Thyroid gland (tissue), 4 donors: ENCODE results near the gene ADAMTS13. TPM values are rescaled to one million over a fixed set of nuclear protein-coding genes. Genes with fewer than 3 reads are reported as not detected.
A peak's percentile ranks its signal among the peaks of the same experiment; 100 is the strongest.
"Not testable (repeated sequence)": the region's sequence is repeated elsewhere in the genome, so short reads cannot be mapped to it uniquely, and the experiment has no call there.

Experiments
- DNase-seq, 2 donors: peaks; one replicate each; pipeline ENCODE4 v3.0.0-alpha.2; 2019
- H3K27ac ChIP-seq, 3 donors: fragments of 200-600 bp; sonication (generic); 1 replicate in 2 of 3; 2 replicates in 1 of 3; pipeline ENCODE4 v1.5.1; 2016 to 2019; ENCODE audit warnings: mild to moderate bottlenecking in 1 of 3, moderate library complexity in 1 of 3
- H3K27me3 ChIP-seq: fragments of 200-600 bp; sonication (generic); one replicate; pipeline ENCODE4 v1.5.1; 2019
- H3K36me3 ChIP-seq, 2 donors: fragments of 200-600 bp; sonication (generic); one replicate each; pipeline ENCODE4 v1.5.1; 2016 to 2019
- H3K4me1 ChIP-seq, 2 donors: fragments of 200-600 bp; sonication (generic); one replicate each; pipeline ENCODE4 v1.5.1; 2017 to 2019
- H3K4me3 ChIP-seq, 3 donors: fragments of 200-600 bp; sonication (generic); replicated peaks in 1 of 3; 1 replicate in 2 of 3; 2 replicates in 1 of 3; pipeline ENCODE4 v1.5.1; 2016; ENCODE audit warnings: mild to moderate bottlenecking in 1 of 3
- H3K9me3 ChIP-seq: fragments of 200-600 bp; sonication (generic); one replicate; pipeline ENCODE4 v1.5.1; 2017
- POLR2A ChIP-seq, 2 donors: fragments of 450-650 bp; IDR thresholded peaks; one replicate each; pipeline ENCODE4 v1.6.1; 2017; ENCODE audit warnings: antibody characterized with exemption in 2 of 2, mild to moderate bottlenecking in 2 of 2, moderate library complexity in 1 of 2
- WGBS, 2 donors: methylation state at CpG; one replicate each; pipeline ENCODE4 v1.1.5; 2017; 5-methylcytosine and 5-hydroxymethylcytosine counted together
- intact Hi-C: fragments of 100-400 bp; cut with DNase I; formaldehyde crosslinking; loops from one replicate; pipeline ENCODE4 v1.15.1; 2023
- total RNA-seq, 4 donors: library from RNA; depleted of rRNA; stranded (reverse); fragments of >200 nt; gene quantifications; one replicate each; pipeline ENCODE4 v1.2.3, GENCODE V29; 2016
- TF ChIP-seq, protein P1 (sequence below), 6 experiments: fragments of 200-600 bp in 3 of 6; fragments of 450-650 bp in 3 of 6; sonication (generic) in 3 of 6; IDR thresholded peaks; one replicate each; pipeline ENCODE4 v1.5.1; 2016 to 2019; ENCODE audit warnings: antibody characterized with exemption in 6 of 6, mild to moderate bottlenecking in 2 of 6, inconsistent platforms in 1 of 6, moderate library complexity in 1 of 6

Gene ADAMTS13
- total RNA-seq, 4 donors from 2014 or later, result 1.5 to 2.8 (median 2.0) TPM

GRCh38 chr9:133387680-133388079 is 34.5 kb upstream of the ADAMTS13 start:
- H3K36me3 ChIP-seq, result no peaks in the 10 kb centered on the region
- no peaks in the 10 kb centered on the region for H3K27me3 ChIP-seq
- H3K27ac ChIP-seq, result peak overlapping the region in 1 of 3 donors; percentile 6
- H3K4me3 ChIP-seq, result no peak overlapping the region
- 45 to 59% methylated on average over 9 of the region's 9 CpGs for WGBS, 2 donors
- intact Hi-C loops, result no loop called here
- H3K9me3 ChIP-seq, result no peaks in the 10 kb centered on the region
- peaks cover 0 to 15% of the 10 kb centered on the region in 2 donors for H3K4me1 ChIP-seq
- peak; percentile 69 to 76 for DNase-seq
- TF ChIP-seq, protein P1, sequence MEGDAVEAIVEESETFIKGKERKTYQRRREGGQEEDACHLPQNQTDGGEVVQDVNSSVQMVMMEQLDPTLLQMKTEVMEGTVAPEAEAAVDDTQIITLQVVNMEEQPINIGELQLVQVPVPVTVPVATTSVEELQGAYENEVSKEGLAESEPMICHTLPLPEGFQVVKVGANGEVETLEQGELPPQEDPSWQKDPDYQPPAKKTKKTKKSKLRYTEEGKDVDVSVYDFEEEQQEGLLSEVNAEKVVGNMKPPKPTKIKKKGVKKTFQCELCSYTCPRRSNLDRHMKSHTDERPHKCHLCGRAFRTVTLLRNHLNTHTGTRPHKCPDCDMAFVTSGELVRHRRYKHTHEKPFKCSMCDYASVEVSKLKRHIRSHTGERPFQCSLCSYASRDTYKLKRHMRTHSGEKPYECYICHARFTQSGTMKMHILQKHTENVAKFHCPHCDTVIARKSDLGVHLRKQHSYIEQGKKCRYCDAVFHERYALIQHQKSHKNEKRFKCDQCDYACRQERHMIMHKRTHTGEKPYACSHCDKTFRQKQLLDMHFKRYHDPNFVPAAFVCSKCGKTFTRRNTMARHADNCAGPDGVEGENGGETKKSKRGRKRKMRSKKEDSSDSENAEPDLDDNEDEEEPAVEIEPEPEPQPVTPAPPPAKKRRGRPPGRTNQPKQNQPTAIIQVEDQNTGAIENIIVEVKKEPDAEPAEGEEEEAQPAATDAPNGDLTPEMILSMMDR (IDR thresholded peaks at IDR 0.05), result no peak
- TF ChIP-seq POLR2A (IDR thresholded peaks at IDR 0.05), result no peak

GRCh38 chr9:133389025-133389557 is 33.1 kb upstream of the ADAMTS13 start:
- TF ChIP-seq POLR2A (IDR thresholded peaks at IDR 0.05), result no peak
- TF ChIP-seq, protein P1 (IDR thresholded peaks at IDR 0.05), result no peak
- 79 to 84% methylated on average over 7 to 8 of the region's 12 CpGs for WGBS, 2 donors
- Histone ChIP-seq H3K27me3 (no peaks in the 10 kb centered on the region), H3K4me1 (peaks cover 0 to 15% of the 10 kb centered on the region in 2 donors), H3K9me3 (no peaks in the 10 kb centered on the region), H3K36me3 (no peaks in the 10 kb centered on the region), H3K4me3 (no peak overlapping the region), H3K27ac (no peak overlapping the region)
- no peak for DNase-seq
- intact Hi-C loops, result no loop called here

DNA sequence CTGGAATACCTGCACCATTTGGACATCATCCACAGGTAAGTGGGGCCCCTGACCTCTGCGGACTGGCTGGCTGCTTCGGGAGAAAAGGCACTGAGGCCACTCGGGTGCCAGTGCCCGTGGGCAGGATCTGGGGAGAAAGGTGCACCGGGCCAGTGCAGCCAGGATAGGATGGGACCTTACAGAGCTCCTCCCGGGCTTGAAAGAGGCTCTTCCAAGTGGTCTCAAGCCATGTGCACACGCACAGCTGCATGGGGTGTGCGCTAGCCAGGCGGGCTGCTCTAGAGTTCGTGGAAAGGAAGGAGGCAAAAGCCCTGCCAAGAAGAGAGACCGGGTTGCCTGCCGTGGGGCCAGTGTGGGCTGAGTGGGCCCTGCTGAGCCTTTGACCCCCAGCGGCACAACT is 32.6 kb upstream of the ADAMTS13 start:
- Histone ChIP-seq H3K27me3 (no peaks in the 10 kb centered on the region), H3K4me3 (no peak overlapping the region), H3K36me3 (no peaks in the 10 kb centered on the region), H3K9me3 (no peaks in the 10 kb centered on the region), H3K27ac (no peak overlapping the region), H3K4me1 (peaks cover 0 to 15% of the 10 kb centered on the region in 2 donors)
- intact Hi-C loops, result no loop called here
- no peak for DNase-seq
- TF ChIP-seq, protein P1 (IDR thresholded peaks at IDR 0.05), result no peak
- no peak for TF ChIP-seq POLR2A (IDR thresholded peaks at IDR 0.05)
- 66 to 82% methylated on average over 11 to 13 of the region's 13 CpGs for WGBS, 2 donors

- Histone ChIP-seq H3K4me1 (peaks cover 0 to 15% of the 10 kb centered on the region in 2 donors), H3K4me3 (no peak overlapping the region), H3K27me3 (no peaks in the 10 kb centered on the region), H3K9me3 (no peaks in the 10 kb centered on the region), H3K36me3 (no peaks in the 10 kb centered on the region), H3K27ac (no peak overlapping the region)
- DNase-seq, result no peak
- intact Hi-C loops, result no loop called here
- no peak for TF ChIP-seq POLR2A (IDR thresholded peaks at IDR 0.05)
- TF ChIP-seq, protein P1 (IDR thresholded peaks at IDR 0.05), result no peak
- 85 to 87% methylated on average over 7 of the region's 7 CpGs for whole genome bisulfite sequencing, 2 donors
These were observed 31.5 kb upstream of the ADAMTS13 start for GRCh38 chr9:133390713-133391112.

DNA sequence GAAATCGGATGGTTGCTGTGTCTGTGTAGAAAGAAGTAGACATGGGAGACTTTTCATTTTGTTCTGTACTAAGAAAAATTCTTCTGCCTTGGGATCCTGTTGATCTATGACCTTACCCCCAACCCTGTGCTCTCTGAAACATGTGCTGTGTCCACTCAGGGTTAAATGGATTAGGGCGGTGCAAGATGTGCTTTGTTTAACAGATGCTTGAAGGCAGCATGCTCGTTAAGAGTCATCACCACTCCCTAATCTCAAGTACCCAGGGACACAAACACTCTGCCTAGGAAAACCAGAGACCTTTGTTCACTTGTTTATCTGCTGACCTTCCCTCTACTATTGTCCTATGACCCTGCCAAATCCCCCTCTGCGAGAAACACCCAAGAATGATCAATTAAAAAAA is 30.7 kb upstream of the ADAMTS13 start:
- H3K27me3 ChIP-seq, H3K27ac ChIP-seq: not testable (repeated sequence)
- 37 to 49% methylated on average over 3 of the region's 4 CpGs for WGBS, 2 donors

DNA sequence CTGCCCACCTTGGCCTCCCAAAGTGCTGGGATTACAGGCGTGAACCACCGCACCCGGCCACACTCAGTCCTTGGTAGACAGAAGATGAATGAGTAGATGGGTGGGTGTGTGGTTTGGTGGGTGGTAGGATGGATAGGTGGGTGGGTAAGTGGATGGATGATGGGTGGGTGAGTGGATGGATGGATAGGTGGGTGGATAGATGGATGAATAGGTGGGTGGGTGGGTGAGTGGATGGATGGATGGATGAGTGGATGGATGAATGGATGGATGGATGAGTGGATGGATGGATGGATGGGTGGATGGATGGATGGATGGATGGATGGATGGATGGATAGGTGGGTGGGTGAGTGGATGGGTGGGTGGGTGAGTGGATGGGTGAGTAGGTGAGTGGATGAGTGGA is 29.9 kb upstream of the ADAMTS13 start:
- H3K27me3 ChIP-seq, H3K4me3 ChIP-seq: not testable (repeated sequence)
- WGBS, 2 donors, result 91 to 95% methylated on average over 3 of the region's 3 CpGs

More for the DNA sequence above, 30.7 kb upstream of the ADAMTS13 start:
- H3K9me3 ChIP-seq, H3K36me3 ChIP-seq, intact Hi-C loops, DNase-seq, H3K4me3 ChIP-seq: not testable (repeated sequence)
- peaks cover 0 to 15% of the 10 kb centered on the region in 2 donors for H3K4me1 ChIP-seq

More for the DNA sequence above, 29.9 kb upstream of the ADAMTS13 start:
- H3K36me3 ChIP-seq, H3K27ac ChIP-seq, H3K9me3 ChIP-seq, DNase-seq, intact Hi-C loops: not testable (repeated sequence)
- H3K4me1 ChIP-seq, result peaks cover 0 to 15% of the 10 kb centered on the region in 2 donors
